Limb (tissue), 2 donors: ENCODE measurements around the gene CLCNKA.
"Not testable (repeated sequence)": the region's sequence is repeated elsewhere in the genome, so short reads cannot be mapped to it uniquely, and the experiment has no call there.

Experiments
- DNase-seq, 2 donors: peaks; one replicate each; pipeline ENCODE4 v3.0.0-alpha.2; 2016; ENCODE audit errors: extremely low spot score in 2 of 2

CLCNKA gene

DNA sequence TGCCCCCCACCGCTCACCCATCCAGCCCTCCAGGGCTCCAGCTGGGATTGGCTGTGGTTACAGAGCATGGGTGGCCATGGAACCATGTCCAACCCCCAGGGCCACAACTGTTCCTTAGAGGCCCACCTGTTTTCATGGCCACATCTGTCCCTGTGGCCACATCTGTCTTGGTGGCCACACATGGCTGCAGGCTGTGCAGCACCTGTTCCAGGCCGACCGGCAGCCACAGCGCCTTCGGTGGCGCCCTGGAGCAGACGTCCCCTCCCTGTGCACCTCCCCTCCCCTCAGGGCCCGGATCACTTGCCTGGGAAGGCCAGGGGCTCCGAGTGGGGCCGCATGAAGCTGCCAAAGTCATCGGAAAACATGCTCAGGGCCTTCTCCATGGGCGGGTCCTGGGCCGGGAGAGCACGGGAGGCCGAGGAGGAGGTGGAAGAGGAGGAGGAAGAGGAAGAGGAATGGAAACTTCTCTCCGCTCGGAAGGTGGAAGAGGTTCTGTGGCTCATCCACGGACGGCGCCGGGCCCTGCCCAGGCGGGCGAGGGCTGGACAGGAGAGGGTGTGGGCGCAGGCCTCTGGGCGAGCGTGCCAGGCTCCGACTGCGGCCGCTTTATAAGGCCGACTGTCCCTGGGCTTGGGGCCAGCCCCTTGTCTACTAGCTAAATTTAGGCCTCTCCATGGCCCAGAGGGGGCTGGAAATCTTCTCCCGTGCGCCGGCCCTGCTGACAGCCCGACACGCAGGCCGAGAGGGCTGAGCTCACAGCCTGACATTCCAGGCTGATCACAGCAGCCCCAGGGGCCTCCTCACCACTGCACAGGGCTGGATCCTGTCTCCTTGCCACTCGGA lies 4.2 kb upstream of the CLCNKA start, which contains the start of gene HSPB7:
Gene HSPB7, minus strand, starts transcription at position 583 of the 843 bp plus-strand sequence. Its CDS starts 80 bp downstream, at position 503.
- DNase-seq = peak; percentile 64 to 68

DNA sequence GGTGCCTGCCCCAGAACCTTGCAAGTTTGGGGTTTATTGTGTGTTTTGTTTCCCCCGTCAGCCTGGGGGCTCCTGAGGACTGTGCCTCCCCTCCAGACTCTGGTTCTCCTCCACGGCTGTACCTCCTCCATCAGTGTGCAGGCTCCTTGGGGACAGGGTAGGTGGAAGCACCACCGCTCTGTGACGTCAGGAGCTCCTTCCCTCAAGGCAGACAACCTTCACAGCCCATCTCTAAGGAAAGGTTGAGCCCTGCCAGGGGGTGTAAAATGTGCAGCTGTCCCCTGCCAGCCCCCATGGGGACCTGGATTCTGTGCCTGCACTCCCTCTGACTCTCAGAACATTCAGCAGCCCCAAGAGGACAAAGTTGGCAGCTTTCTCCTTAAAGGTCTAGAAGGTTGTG lies 3.5 kb upstream of the CLCNKA start:
- no peak for DNase-seq

DNA sequence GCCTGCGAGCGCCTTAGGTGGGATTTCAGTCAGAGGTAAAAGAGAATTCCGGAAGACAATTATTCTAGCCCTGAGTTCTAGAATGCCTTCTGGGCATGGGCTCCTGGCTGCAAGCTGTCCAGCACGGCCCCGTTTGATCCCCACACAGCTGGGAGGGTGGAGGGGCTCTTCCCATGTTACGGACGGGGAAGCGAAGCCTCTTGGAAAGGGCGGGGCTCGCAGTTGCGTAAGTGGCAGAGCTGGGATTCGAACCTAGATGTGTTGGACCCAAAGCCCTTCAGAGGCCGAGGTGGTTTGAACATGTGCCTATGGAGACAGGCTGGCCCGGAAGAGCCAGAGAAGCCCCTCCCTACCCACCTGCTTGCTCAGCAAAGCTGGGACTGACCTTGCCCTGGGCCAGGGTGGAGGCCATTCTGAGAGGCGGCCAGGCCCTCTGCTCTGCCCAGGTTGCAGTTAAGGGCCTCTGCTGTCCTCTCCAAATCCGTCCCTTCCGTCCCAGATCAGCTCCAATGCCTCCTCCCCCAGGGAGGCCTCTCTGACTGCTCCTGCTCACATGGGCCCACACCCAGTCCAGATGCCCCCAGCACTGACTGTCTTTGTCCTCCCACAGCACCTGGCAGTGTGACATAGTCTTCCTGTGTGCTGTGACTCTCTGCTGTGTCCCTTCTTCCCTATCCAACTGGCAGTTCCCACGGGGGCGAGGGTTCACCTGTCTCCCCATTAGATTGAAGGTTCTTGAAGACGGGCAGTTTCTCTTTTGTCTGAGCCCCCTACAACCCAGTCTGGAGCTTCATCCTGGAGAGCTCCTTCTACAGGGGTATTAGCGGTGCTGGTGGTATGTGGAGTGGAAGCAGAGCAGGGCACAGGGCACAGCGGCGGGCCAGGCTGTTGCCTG lies 2.8 kb upstream of the CLCNKA start:
- no peak for DNase-seq

DNA sequence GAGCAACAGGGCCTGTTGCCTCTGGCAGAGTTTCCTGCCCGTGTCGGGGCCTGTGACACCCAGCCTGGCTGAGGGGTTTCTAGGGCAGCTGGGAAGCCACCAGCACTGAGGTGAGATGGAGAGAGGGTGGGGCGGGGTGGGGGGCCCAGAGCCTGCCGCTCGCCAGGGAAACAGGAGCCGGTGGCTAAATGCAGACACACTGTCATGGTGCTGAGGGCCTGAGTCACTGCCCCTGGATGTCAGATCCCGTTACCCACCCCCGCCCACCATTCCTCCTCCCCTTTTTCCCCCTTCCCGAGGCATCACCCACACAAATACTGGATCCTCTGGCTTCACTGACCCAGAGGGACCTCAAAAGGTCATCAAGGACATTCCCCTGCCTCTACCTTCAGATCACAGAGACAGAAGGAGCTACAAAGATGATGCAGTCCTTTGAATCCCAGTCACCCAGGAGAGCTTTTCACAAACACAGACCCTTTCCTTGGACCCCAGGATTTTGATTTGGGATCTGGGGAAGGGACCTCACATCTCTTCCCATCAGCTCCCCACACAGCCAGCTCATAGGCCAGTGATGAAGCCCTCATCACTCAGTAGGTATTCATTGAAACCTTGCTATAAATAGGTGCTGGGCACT lies 2.1 kb upstream of the CLCNKA start:
- no peak for DNase-seq

DNA sequence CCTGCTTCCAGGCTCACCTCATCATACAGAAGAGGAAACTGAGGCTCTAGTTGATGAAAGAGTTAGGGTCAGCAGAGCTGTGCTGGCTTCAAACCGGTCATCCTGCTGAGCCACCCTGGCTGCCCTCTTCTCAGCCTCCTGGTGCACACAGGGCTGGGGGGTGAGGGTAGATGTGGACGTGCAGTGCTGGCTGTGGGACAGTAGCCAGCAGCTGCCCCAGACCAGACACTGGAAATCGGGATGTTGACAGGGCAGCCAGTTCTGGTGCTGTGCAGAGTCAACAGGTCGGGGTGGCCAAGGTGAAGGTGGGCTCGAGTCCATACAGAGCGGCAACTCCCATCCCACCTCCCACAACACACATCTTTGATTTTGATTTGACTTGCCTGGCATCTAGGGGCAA lies 1.5 kb upstream of the CLCNKA start:
- no peak for DNase-seq

DNA sequence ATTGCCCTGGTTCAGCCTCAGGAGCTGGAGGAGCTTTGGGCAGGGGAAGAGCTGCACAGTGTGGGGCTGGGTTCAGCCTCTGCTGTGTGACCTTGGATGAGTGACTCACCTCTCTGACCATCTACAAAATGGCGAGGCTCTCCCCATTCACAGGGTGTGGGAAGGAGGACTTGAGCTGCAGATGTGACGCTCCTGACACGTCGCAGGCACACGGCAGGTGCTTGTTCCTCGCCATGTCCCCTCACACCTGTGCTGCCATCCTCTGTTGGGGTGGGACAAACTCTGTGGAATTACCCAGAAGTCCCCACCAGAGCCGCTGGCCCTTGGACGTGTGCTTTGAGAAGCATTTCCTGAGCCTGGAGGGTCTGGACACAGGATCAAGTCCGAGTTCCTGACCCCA lies 958 bp upstream of the CLCNKA start:
- not testable (repeated sequence) for DNase-seq

DNA sequence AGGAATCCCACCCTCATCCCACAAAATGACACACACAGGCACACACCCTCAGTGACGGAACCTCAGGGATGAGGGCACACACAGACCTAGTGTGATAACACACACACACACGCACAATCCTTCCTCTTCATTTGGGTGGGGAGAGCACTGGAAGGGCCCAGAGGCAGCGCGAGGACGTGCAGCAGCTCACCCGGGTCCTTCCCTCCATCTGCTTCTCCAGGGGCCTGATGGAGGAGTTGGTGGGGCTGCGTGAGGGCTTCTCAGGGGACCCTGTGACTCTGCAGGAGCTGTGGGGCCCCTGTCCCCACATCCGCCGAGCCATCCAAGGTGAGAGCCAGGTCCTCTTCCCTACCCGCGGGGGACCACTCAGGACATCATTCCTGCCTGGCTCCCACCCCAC lies 557 bp downstream of the CLCNKA start:
- DNase-seq = no peak

DNA sequence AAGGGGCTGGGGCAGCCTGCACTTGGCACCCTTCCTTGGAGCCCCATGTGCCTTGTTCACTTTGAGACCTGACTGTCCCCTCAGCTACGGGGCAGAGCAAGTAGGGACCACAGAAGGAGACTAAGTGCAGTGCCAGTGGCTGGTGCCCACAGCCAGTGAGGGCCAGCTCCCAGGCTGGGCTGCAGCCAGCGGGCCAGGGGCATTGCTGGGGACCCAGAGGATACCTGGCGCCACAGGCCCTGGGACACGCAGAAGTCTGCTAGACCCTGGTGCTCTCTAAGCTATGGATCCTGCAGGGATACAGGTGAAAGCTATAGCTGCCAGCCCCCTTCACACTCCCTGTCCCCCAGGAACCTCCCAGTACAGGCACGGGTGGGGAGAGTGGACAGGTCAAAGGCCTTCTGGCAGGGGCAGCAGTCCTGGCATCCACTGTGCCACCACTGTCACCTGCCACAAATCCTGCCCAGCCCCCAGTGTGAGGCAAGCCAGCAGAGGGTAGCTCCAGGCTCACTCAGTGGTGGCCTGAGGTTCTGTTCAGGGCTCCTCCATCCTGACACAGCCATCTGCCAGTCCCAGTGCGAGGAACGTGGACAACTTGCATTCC lies 1.3 kb downstream of the CLCNKA start:
- no peak for DNase-seq

DNA sequence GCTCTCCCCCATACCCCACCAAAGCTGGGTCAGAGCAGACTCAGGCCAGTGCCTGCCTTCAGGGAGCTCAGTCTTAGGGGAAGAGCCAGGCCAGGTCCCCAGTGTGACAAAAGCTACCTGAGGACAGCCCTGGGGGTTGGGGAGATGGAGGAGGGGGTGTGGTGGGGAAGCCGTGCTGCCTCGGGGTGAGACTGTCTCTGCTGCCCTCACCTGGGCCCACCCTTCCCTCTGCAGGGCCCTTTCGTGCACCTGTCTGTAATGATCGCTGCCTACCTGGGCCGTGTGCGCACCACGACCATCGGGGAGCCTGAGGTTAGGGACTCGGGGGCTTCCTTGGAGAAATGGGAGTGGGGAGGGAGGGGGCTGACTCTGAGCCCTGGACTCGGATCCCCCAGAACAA lies 4.5 kb downstream of the CLCNKA start:
- DNase-seq = not testable (repeated sequence)

DNA sequence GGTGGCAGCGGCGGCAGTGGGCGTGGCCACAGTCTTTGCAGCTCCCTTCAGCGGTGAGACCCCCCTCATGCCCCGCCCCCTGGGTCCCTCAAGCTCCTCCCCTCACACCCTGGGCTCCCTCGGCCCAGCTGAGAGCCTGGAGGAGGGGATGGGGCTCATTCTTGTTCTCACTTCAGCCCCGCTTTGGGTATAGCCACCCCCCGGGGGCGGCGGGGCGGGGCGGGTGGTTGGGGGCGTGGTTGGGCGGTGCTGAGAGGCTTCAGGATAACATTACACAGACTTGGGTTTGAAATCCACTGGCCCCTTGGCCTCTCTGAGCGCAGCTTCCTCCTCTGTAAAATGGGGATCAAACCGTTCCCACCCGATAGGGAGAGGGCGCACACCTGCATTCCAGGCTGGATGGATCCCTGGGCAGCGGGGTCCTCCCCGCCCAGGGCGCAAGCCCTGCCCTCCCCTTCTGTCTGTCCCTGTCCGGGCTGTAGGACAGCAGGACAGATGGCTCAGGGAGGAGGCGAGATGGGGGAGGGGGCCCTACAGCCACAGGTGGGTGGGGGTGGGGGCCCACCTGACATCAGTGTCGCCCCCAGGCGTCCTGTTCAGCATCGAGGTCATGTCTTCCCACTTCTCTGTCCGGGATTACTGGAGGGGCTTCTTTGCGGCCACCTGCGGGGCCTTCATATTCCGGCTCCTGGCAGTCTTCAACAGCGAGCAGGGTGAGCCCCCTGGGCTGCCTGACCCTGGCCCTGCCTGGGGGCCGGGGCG lies 5.1 kb downstream of the CLCNKA start:
- peak in 1 of 2 donors; percentile 79 for DNase-seq

DNA sequence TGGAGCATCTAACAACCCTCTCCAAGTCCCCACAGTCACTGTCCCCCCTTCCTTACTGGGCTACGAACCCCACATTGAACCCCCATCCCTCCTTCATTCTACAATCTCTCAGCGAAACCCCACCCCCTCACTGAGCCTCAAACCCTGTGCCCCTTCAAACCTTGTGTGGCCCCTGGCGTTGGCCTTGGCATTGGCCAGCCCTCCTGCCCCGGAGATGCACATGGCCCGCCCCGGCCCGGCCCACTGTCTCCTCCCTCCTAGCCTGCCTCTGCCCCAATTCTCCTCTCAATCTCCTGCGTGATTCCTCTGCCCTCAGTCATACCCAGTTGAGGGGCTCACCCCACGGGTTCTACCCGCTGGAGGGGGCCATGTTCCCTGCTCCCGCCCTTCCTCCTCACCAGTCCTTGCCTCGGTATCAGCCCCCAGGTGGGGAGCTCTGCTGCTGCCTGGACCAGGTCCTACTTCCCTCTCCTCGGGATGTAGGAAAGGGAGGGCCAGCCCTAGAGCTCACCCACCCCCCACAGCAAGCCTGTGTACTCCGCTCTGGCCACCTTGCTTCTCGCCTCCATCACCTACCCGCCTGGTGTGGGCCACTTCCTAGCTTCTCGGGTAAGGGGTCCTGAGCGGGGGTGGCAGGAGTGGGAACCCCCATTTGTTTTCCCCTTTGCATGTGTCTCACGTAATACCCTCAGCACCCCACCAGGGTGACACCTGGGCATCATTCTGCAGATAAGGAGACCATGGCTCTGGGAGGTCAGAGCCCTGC lies 6.6 kb downstream of the CLCNKA start:
- no peak for DNase-seq

DNA sequence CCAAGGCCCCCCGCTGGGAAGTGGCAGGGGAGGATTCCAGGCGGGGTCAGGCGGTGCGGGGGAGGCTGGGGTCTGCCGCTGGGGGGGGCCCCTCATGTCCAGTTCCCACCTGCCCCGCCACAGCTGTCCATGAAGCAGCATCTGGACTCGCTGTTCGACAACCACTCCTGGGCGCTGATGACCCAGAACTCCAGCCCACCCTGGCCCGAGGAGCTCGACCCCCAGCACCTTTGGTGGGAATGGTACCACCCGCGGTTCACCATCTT lies 7.1 kb downstream of the CLCNKA start:
- DNase-seq = not testable (repeated sequence)

DNA sequence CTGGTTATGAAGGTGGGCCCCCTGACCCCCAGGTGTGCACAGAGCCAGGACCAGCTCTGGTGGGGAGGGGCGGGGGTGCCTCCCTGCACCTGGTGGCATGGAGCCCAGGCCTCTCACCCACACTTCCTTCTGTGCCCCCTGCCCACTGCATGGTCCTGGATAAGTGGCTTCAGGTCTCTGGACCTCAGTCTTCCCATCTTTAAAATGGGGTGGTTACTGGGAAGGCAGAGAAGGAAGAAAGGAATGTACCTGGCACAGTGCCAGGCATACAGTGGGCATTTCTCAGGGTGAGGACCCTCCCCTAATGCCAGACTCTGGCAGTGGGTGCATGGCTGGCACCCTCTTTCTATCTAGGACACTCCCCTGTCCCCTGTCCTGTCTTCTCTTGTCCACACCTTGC lies 7.5 kb downstream of the CLCNKA start:
- DNase-seq = no peak

DNA sequence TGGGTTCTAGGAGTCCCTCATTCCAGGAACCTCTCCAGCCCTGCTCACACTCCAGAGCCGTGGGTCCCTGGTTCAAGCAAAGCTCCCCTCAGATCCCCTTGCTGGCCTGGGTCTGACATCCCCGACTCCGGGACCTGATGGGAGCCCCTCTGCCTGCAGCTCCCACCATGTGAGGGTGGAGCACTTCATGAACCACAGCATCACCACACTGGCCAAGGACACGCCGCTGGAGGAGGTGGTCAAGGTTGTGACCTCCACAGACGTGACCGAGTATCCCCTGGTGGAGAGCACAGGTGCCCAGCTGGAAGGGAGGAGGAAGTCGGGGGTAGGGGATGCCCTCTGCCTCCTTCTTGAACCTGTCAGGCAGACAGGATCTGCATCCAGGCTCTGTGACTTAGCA lies 9.7 kb downstream of the CLCNKA start:
- DNase-seq = no peak

DNA sequence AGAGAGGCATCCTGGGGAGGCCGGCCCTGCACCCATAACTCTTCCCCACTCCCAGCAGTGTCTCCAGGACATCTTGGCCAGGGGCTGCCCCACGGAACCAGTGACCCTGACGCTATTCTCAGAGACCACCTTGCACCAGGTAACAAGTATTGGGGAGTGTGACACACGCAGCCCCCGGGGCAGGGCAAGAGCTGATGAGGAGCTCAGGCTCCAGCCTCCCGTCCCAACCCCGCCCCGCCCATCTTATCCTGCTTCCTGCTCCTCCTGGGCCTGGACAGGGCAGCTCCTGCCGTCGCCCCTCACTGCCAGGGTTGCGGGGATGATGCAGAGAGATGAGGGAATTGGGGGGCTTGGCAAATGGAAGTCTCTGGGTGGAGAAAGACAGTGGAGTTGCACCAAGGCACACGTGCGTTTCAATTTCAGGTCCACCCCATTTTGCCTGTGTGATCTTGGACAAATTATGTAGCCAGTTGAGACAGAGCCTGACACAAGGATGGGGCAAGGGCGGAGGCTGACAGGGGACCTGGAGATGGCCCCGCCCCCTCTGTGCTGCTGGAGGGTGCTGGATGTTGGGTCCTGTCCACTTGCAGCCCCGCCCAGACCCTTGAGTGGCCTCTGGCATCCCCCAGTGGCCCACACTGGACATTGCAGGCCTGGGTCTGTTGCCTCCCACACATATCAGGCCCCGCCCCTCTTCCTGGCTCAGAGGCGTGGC lies 10.7 kb downstream of the CLCNKA start:
- peak; percentile 61 to 85 for DNase-seq

DNA sequence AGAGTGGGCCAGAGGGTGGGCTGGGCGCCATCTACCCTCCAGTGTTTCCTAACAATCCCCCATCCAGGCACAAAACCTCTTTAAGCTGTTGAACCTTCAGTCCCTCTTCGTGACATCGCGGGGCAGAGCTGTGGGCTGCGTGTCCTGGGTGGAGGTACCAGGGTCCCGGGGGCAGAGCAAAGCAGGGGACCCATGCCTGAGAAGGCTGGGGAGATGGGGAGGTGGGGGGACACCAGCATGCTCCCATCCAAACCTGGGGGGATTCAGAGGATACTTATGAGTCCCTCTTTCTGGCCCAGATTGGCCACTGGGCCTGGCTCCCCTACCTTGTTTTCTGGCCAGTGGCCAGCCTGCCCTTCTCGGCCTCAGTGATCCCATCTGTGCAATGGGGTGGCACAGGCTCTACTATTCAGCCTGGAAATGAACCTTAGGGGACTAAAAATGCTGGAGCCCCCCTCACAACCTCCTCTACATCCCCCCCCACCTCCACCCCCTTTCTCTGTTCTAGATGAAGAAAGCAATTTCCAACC lies 11.3 kb downstream of the CLCNKA start:
- DNase-seq = not testable (repeated sequence)

DNA sequence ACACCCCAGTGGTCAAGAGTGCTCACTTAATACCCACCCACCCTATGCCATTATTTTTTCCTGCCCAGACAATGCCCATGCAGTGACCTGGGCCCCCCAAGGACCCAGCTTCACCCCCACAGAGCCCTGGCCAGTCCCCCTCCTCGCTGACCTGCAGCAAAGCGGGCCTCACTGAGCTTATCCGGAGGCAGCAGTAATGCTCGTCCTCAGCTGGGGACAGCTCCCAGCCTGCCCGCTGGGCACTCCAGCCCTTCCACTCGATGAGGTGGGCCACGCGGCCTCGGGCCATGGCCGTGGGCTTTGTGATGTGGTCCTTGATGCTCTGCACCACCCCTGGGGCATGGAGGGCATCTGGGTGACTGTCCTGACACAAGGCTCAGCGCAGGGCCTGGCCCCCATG lies 14.6 kb downstream of the CLCNKA start:
- not testable (repeated sequence) for DNase-seq

DNA sequence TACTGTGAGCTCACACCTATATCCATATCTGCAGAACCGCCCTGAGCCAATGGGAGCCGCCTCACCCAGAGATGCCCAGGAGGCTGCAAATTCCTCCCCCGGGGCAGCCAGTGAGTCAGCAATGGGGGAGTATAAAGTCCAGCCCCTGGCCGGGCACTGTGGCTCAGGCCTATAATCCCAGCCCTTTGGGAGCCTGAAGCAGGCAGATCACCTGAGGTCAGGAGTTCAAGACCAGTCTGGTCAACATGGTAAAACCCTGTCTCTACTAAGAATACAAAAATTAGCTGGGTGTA lies 16.7 kb downstream of the CLCNKA start:
- no peak for DNase-seq

DNA sequence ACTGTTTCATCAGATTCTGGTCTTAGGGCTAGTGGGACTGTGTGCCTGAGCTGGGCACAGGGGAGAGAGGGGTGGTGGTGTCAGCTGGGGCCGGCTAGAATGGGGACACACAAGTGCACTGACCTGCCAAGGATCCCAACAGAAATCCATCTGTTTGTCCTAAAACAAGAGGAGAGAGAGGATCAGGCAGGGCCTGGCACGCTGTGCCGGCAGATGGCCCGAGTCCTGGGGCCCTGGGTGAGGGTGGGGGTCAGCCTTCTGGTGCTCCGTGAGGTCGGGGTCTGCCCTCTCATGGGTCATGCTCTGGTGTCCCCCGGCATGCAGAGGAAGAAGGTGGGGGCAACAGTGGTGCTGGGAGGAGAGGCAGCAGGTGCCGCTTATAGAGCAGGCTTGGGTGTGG lies 18.0 kb downstream of the CLCNKA start:
- not testable (repeated sequence) for DNase-seq

DNA sequence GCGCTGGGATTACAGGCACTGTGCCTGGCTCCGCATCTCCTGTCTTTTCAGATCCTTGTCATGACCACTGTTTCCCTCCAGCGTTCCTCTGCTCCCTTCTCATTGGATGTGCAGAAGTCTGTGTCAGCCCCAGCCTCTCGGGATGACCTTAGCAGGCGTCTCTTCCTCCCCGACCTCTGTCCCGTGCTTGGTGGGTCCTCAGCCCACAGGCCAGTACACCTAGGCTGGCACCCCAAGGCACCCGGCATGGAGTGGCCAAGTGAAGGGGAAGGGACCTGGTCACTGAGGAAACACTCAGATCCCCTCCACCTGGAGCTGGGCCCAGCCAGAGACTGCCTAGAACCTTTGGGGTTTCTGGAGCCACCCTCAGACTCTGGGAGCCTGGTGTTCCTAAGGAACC lies 19.4 kb downstream of the CLCNKA start:
- no peak for DNase-seq
